SU-DHL-6 (cell line): ENCODE measurements around the gene LRIT3.

Source experiments
- EZH2phosphoT487 ChIP-seq: fragments of 200-600 bp; sonication (generic), shearing (Covaris generic); conservative IDR thresholded peaks from 2 replicates; pipeline ENCODE4 v1.6.1; 2018; ENCODE audit warnings: mild to moderate bottlenecking, antibody characterized with exemption, low read length, moderate library complexity, mixed read lengths
- TF ChIP-seq, protein P1 (sequence below): fragments of 200-600 bp; sonication (generic); IDR thresholded peaks from one replicate; pipeline ENCODE4 v1.5.1; 2017; ENCODE audit warnings: antibody characterized with exemption, mild to moderate bottlenecking, low read length, moderate library complexity; ENCODE audit not compliant: insufficient read depth, poor library complexity, severe bottlenecking

DNA sequence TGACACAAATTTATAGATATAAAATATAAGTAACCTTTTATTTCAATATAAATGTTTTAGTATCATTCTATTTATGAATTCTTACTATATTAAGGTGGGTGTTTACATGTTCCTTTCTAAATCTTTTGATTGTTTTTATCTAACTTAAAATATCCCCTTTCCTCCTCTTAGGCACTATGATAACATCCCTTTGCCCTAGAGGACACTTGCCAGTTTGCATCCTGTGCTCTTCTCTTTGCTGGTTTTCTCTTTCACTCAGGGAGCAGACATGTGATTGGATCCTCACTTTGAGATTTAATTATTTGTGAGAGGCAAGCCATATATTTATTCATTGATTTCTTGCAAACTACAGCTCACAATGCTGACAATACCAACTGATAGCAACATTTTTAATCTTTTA is 16.2 kb downstream of the LRIT3 start:
- TF ChIP-seq, protein P1, sequence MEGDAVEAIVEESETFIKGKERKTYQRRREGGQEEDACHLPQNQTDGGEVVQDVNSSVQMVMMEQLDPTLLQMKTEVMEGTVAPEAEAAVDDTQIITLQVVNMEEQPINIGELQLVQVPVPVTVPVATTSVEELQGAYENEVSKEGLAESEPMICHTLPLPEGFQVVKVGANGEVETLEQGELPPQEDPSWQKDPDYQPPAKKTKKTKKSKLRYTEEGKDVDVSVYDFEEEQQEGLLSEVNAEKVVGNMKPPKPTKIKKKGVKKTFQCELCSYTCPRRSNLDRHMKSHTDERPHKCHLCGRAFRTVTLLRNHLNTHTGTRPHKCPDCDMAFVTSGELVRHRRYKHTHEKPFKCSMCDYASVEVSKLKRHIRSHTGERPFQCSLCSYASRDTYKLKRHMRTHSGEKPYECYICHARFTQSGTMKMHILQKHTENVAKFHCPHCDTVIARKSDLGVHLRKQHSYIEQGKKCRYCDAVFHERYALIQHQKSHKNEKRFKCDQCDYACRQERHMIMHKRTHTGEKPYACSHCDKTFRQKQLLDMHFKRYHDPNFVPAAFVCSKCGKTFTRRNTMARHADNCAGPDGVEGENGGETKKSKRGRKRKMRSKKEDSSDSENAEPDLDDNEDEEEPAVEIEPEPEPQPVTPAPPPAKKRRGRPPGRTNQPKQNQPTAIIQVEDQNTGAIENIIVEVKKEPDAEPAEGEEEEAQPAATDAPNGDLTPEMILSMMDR, result no peak
- no peak for TF ChIP-seq EZH2phosphoT487
